ENCODE measurements around the gene ELP2.

ELP2 gene

GRCh38 chr18:36229188-36229587 is 99.5 kb downstream of the ELP2 start:
- DNase-seq (ENCODE audit: insufficient read length, low spot score) (no peak), FAIRE-seq (no peak)

More at GRCh38 chr18:36229188-36229587, 99.5 kb downstream of the ELP2 start:
- TF ChIP-seq POU2F2 (IDR thresholded peaks at IDR 0.05; ENCODE audit: low read depth, low read length) (no peak), TAF1 (IDR thresholded peaks at IDR 0.05; ENCODE audit: low read depth, low read length) (no peak), POLR2AphosphoS5 (IDR thresholded peaks at IDR 0.05; ENCODE audit: low read depth, low read length) (no peak), PAX5 (IDR thresholded peaks at IDR 0.05; ENCODE audit: insufficient read depth, low read length, severe bottlenecking) (no peak), SPI1 (IDR thresholded peaks at IDR 0.05; ENCODE audit: low read depth, low read length) (no peak), POLR2A (IDR thresholded peaks at IDR 0.05; ENCODE audit: low read depth, low read length) (no peak)

All from GM12891 (cell line).